Ovary (tissue), 3 donors: ENCODE results near the gene CTDP1.

Source experiments
- EP300 ChIP-seq: sonication (generic); formaldehyde crosslinking; IDR thresholded peaks from one replicate; pipeline ENCODE4 v1.6.1; 2017; ENCODE audit warnings: antibody characterized with exemption
- TF ChIP-seq, protein P1 (sequence below), 3 donors: fragments of 450-650 bp in 2 of 3; fragments of 200-600 bp in 1 of 3; IDR thresholded peaks; one replicate each; pipeline versions ENCODE4 v1.5.1 to v1.8.0; 2016 to 2022; ENCODE audit warnings: antibody characterized with exemption in 3 of 3, mild to moderate bottlenecking in 1 of 3
- donor health status: DM: no; HTN: no; CAD: no.

GRCh38 chr18:79779700-79780190 is 100.1 kb downstream of the CTDP1 start:
- TF ChIP-seq, protein P1, sequence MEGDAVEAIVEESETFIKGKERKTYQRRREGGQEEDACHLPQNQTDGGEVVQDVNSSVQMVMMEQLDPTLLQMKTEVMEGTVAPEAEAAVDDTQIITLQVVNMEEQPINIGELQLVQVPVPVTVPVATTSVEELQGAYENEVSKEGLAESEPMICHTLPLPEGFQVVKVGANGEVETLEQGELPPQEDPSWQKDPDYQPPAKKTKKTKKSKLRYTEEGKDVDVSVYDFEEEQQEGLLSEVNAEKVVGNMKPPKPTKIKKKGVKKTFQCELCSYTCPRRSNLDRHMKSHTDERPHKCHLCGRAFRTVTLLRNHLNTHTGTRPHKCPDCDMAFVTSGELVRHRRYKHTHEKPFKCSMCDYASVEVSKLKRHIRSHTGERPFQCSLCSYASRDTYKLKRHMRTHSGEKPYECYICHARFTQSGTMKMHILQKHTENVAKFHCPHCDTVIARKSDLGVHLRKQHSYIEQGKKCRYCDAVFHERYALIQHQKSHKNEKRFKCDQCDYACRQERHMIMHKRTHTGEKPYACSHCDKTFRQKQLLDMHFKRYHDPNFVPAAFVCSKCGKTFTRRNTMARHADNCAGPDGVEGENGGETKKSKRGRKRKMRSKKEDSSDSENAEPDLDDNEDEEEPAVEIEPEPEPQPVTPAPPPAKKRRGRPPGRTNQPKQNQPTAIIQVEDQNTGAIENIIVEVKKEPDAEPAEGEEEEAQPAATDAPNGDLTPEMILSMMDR (IDR thresholded peaks at IDR 0.05): no peak
- TF ChIP-seq EP300: no peak
